Adrenal gland (tissue), 12 donors: Measurements from ENCODE around the gene COMMD1. TPM values are rescaled to one million over a fixed set of nuclear protein-coding genes. Genes with fewer than 3 reads are reported as not detected.

Experiments
- DNase-seq, 7 donors: peaks; one replicate each; pipeline ENCODE4 v3.0.0-alpha.2; 2019 to 2020
- H3K27ac ChIP-seq, 5 donors: fragments of 200-600 bp; sonication (generic) in 4 of 5; 1 replicate in 3 of 5; 2 replicates in 2 of 5; pipeline versions ENCODE4 v1.5.1 to v1.8.0; 2016 to 2020; ENCODE audit warnings: mild to moderate bottlenecking in 1 of 5
- H3K27me3 ChIP-seq: fragments of 200-600 bp; 2 replicates; pipeline ENCODE4 v1.8.0; 2021
- H3K36me3 ChIP-seq, 2 donors: fragments of 200-600 bp; replicated peaks in 1 of 2; 1 replicate in 1 of 2; 2 replicates in 1 of 2; pipeline versions ENCODE4 v1.5.1 to v1.8.0; 2018 to 2022
- H3K4me1 ChIP-seq, 2 donors: fragments of 200-600 bp; replicated peaks in 1 of 2; 1 replicate in 1 of 2; 2 replicates in 1 of 2; pipeline versions ENCODE4 v1.5.1 to v1.8.0; 2018 to 2021
- H3K4me3 ChIP-seq, 4 donors: fragments of 200-600 bp; sonication (generic) in 3 of 4; one replicate each; pipeline ENCODE4 v1.5.1; 2016 to 2018
- H3K9me3 ChIP-seq, 3 donors: fragments of 200-600 bp; sonication (generic) in 1 of 3; replicated peaks in 1 of 3; 1 replicate in 2 of 3; 2 replicates in 1 of 3; pipeline versions ENCODE4 v1.5.1 to v1.8.0; 2016 to 2021
- POLR2A ChIP-seq, 2 donors: fragments of 450-650 bp; IDR thresholded peaks; one replicate each; pipeline ENCODE4 v1.6.1; 2017; ENCODE audit warnings: antibody characterized with exemption in 2 of 2, mild to moderate bottlenecking in 2 of 2, moderate library complexity in 1 of 2
- WGBS, 4 donors: extraction: QIAGEN DNeasy Blood & Tissue Kit in 2 of 4; methylation state at CpG; one replicate each; pipeline versions ENCODE4 v1.1.5 to v1.1.7; 2013 to 2017; 5-methylcytosine and 5-hydroxymethylcytosine counted together
- intact Hi-C, 2 donors: fragments of 100-400 bp; cut with DNase I; formaldehyde crosslinking; loops; one replicate each; pipeline versions ENCODE4 v1.14.1 to v1.15.0; 2022 to 2023
- polyA plus RNA-seq, 3 donors: library from polyadenylated mRNA; stranded (reverse); fragments of 200-250 nt in 2 of 3; fragments of 350-450 nt in 1 of 3; fragmentation: Illumina TruSeq in 1 of 3; extraction: RNeasy Lipid Tissue Mini Kit (QIAGEN cat#74804) in 1 of 3; gene quantifications; one replicate each; pipeline ENCODE4 v1.2.3, GENCODE V29; 2013 to 2014
- small RNA-seq, 2 donors: library from RNA; depleted of rRNA; stranded (forward); fragments of <200 nt; gene quantifications; one replicate each; pipeline ENCODE3, GENCODE V24; 2016
- total RNA-seq, 9 donors: library from RNA; depleted of rRNA in 4 of 9; stranded (reverse); fragments of >200 nt in 4 of 9; fragments of 120-200 nt in 1 of 9; fragmentation: NEBNext Ultra II Directional in 1 of 9; extraction: Animal tissue kit (Norgen Biotek cat#: 25700) in 1 of 9; gene quantifications; one replicate each; pipeline versions ENCODE4 v1.1.0 to v1.2.4, GENCODE V29; 2013 to 2023
- TF ChIP-seq, protein P1 (sequence below), 6 experiments: fragments of 450-650 bp in 4 of 6; fragments of 200-600 bp in 2 of 6; sonication (generic) in 1 of 6; IDR thresholded peaks; 1 replicate in 5 of 6; 2 replicates in 1 of 6; pipeline versions ENCODE4 v1.5.1 to v1.8.0; 2016 to 2021; ENCODE audit warnings: antibody characterized with exemption in 6 of 6, mild to moderate bottlenecking in 2 of 6, moderate library complexity in 1 of 6
- donor health status: healthy with polysubstance abuse.
- donor health status: Bipolar disorder and iron deficiency.
- donor health status: DM: yes; HTN: yes; CAD: no.
- donor health status: DM: no; HTN: no; CAD: no.
- donor health status: DM: no; HTN: no; CAD: no.
- donor health status: DM: yes; HTN: yes; CAD: no.

The COMMD1 gene
- total and polyA plus RNA-seq, 12 donors: 35.5 to 89.9 (median 55.4) TPM

DNA sequence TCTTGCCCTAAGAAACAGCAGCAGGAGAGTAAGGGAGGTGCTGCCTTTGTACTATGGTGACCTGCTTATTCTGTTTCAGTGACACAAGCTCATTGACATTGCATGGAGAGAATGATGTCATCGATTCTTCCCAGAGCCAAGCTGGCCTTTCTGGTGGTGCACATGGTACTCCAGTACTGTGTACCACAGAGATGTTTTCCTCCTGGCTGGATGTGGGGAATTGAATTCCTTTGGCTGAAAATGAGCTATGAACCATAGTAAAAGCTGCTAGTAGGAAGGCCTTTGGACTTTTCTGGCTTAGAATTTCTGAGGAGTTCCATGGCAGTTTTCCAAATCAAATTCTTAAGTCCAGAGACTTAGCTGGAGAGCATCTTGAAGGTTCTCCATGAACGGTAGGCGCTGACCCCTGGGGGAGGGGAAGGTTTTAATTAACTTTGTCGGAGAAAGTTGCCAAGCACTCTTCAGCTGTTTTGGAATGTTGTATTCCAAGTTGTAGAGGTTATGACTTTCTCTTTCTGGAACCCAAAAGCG lies 273.3 kb downstream of the COMMD1 start:
- WGBS, 4 donors: 70 to 81% (median 73%) methylated on average over 5 of the region's 5 CpGs
- intact Hi-C loops: no loop called here
- H3K9me3 ChIP-seq: no peaks in the 10 kb centered on the region
- H3K27ac ChIP-seq: no peak overlapping the region
- peak in 4 of 7 donors; percentile 25 to 68 (median 35) for DNase-seq
- no peak overlapping the region for H3K4me3 ChIP-seq
- peaks cover 0 to 5% of the 10 kb centered on the region in 2 donors for H3K4me1 ChIP-seq
- H3K36me3 ChIP-seq: no peaks in the 10 kb centered on the region
- no peaks in the 10 kb centered on the region for H3K27me3 ChIP-seq
- TF ChIP-seq POLR2A (IDR thresholded peaks at IDR 0.05): no peak
- TF ChIP-seq, protein P1, sequence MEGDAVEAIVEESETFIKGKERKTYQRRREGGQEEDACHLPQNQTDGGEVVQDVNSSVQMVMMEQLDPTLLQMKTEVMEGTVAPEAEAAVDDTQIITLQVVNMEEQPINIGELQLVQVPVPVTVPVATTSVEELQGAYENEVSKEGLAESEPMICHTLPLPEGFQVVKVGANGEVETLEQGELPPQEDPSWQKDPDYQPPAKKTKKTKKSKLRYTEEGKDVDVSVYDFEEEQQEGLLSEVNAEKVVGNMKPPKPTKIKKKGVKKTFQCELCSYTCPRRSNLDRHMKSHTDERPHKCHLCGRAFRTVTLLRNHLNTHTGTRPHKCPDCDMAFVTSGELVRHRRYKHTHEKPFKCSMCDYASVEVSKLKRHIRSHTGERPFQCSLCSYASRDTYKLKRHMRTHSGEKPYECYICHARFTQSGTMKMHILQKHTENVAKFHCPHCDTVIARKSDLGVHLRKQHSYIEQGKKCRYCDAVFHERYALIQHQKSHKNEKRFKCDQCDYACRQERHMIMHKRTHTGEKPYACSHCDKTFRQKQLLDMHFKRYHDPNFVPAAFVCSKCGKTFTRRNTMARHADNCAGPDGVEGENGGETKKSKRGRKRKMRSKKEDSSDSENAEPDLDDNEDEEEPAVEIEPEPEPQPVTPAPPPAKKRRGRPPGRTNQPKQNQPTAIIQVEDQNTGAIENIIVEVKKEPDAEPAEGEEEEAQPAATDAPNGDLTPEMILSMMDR (IDR thresholded peaks at IDR 0.05): no peak

DNA sequence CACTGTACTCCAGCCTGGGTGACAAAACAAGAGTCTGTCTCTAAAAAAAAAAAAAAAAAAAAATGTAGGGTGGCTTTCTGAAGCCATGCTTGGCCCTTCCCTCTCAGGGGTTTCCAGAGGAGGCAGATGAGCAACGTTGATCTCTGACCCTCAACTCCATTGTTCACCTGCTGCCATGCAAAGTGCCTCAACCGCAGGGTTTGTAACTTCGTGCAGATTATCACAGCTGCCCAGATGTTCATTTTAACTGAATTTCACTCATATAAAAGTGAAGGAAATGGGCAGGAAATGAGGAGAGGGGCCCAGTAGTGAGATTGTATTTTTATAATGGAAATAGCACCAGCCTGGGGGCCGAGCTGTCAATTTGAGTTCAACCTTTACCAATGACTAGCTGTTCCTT lies 275.5 kb downstream of the COMMD1 start:
- Histone ChIP-seq H3K36me3 (no peaks in the 10 kb centered on the region), H3K9me3 (no peaks in the 10 kb centered on the region), H3K4me1 (peaks cover 0 to 5% of the 10 kb centered on the region in 2 donors), H3K4me3 (no peak overlapping the region), H3K27ac (no peak overlapping the region), H3K27me3 (no peaks in the 10 kb centered on the region)
- peak in 1 of 7 donors; percentile 18 for DNase-seq
- intact Hi-C loops: no loop called here
- 68 to 85% (median 77%) methylated on average over 4 of the region's 4 CpGs for WGBS, 4 donors
- TF ChIP-seq, protein P1 (IDR thresholded peaks at IDR 0.05): no peak
- no peak for TF ChIP-seq POLR2A (IDR thresholded peaks at IDR 0.05)

DNA sequence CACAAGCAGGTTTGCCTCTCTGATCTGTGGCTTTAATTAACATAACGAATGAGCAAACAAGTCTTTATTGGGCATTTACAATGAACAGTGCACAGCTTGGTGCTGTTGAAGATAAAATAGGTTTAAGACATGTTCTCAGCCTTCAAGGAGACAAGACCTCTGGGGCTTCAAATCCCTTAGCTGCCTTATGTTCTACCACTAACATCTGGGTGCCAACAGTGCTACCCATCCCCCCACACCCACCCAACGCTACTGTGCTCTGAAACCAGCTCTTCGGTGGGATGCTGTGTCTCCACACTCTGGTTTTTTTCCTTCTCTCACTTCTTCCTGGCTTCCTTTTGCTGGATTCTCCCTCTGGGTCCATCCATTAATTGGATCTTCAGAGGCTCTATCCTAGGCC lies 276.4 kb downstream of the COMMD1 start:
- WGBS, 4 donors: 81 to 92% (median 83%) methylated on average over 3 of the region's 3 CpGs
- H3K4me1 ChIP-seq: no peaks in the 10 kb centered on the region
- TF ChIP-seq POLR2A (IDR thresholded peaks at IDR 0.05): no peak
- TF ChIP-seq, protein P1 (IDR thresholded peaks at IDR 0.05): no peak
- no peak overlapping the region for H3K4me3 ChIP-seq
- H3K27me3 ChIP-seq: no peaks in the 10 kb centered on the region
- no peak overlapping the region for H3K27ac ChIP-seq
- intact Hi-C loops: no loop called here
- DNase-seq: peak in 1 of 7 donors; percentile 31
- no peaks in the 10 kb centered on the region for H3K36me3 ChIP-seq
- H3K9me3 ChIP-seq: no peaks in the 10 kb centered on the region

DNA sequence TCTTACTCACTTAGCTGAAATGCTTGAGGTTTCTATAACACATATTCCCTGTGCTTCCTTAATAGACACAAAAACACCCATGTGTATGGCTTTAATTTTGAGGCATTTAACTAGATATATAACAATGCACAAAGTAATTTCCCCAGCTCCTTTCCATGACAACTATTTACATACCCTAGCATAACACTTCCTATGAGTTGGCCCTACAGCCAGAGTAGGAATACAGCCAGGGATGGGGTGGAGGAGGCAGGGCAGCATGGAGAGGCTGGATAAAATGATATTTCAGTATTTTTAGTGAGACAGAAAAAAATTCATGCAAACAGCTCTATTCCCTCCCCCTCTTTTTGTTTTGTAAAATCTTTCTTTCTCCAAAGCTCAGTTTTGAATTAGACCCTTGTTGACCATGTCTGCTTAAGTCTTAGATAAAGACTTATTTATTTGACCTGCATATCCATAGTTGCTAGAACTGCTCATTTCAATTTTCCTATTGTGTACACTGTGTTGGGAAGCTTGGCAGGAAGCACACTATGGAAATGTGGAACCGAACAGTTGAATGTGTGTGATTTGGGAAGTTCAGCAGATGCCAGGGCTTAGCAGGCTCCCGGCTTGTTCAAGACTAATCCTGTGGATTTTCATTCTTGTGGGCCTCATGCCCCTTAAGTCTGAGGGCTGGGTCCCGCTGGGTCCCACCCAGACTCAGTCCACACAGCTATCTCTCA lies 279.2 kb downstream of the COMMD1 start:
- TF ChIP-seq, protein P1 (IDR thresholded peaks at IDR 0.05): no peak
- TF ChIP-seq POLR2A (IDR thresholded peaks at IDR 0.05): no peak
- no peak for DNase-seq
- whole genome bisulfite sequencing, 4 donors: 83 to 88% (median 85%) methylated on average over 3 of the region's 3 CpGs
- Histone ChIP-seq H3K27ac (no peak overlapping the region), H3K27me3 (no peaks in the 10 kb centered on the region), H3K36me3 (no peaks in the 10 kb centered on the region), H3K4me1 (peaks cover 0 to 5% of the 10 kb centered on the region in 2 donors), H3K4me3 (no peak overlapping the region), H3K9me3 (no peaks in the 10 kb centered on the region)
- intact Hi-C loops: no loop called here

Small RNAs within 50 kb of the gene (small RNA-seq; reads per million reads assigned to genes)
- gene RF00019: 0 reads per million in 2 donors

Other genes starting within 250 kb of the COMMD1 start
- 1 to 10 TPM in 8 of 9 donors, under 1 TPM in 1; 0.87 to 4.7 (median 1.6) TPM for gene FAM161A, start 51.6 kb upstream of the COMMD1 start, total RNA-seq
- 1 to 10 TPM; 1.5 to 3.1 (median 2.2) TPM for gene FAM161A, start 51.6 kb upstream of the COMMD1 start, polyA plus RNA-seq
- gene CCT4, start 17.0 kb upstream of the COMMD1 start, total RNA-seq: 100 to 1,000 TPM in 5 of 9 donors, 10 to 100 TPM in 4; 71.9 to 183 (median 122) TPM
- gene CCT4, start 17.0 kb upstream of the COMMD1 start, polyA plus RNA-seq: 100 to 1,000 TPM in 1 of 3 donors, 10 to 100 TPM in 2; 28.5 to 169 (median 32.7) TPM